KG1 (cell line): ENCODE data around the gene CA14.
A peak's percentile ranks its signal among the peaks of the same experiment; 100 is the strongest.
"Not testable (repeated sequence)": the region's sequence is repeated elsewhere in the genome, so short reads cannot be mapped to it uniquely, and the experiment has no call there.

Experiments used
- DNase-seq: peaks from one replicate; lab custom pipeline; 2025; lab: John Stamatoyannopoulos, UW

CA14 gene

DNA sequence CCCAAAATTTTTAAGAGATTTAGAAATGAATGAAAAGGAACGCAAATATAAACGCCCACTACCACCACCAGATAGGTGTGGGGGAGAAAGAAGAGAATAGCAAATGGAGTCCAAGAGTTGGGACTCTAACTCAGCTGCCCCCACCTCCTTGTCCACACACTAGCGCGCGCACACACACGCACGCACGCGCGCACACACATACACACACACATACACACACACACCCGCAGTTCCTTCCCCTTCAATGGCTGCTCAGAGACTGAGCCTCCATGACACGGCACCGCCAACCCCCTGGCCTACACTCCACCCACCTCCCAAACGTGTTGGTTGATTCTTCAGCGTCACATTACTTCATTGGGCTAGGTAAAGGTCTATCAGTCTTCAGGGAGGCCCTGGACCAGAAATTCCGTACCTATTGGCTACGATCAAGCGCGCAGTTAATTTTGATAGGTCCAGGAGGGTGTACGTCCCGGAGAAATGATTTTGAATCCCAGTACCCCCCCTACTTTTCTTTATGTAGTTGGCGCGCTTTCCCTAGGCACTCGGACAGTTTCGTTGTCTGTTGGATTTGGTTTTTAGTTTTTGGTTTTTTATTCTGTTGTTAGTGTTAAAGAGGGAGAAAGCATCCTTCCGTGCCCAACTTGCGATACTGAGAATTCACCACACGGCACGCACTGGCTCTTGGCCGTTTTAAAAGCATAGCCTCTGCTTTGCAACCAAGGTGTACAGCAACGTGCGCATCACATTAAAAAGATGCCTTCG lies 21.5 kb upstream of the CA14 start, which contains the start of gene ANP32E:
Gene ANP32E, minus strand, starts transcription at position 261 of the 762 bp plus-strand sequence. CDS start 326 bp downstream, outside the sequence.
- DNase-seq = peak; percentile 91

DNA sequence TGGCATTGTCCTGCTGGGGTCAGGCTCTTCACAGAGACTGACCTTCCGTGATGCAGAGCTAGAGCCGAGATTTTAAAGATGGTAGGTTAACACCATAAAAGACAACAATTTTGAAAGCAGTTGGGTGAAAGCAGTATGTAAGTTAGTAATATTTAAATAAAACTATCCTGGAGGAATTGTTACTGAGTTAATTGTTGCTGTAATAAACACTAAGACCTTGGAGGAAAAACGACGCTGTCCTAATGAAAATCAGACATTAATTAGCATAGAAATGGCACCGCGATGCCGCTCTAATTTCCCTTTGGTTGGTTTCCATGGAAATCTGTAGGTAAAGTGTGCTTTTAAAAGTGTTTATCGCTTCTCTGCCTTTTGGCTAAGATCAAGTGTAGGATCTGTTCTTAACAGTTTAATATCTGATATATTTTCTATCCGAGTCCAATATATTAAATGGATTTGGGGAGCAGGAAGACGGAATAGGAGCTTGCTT lies 20.9 kb upstream of the CA14 start:
- no peak for DNase-seq

DNA sequence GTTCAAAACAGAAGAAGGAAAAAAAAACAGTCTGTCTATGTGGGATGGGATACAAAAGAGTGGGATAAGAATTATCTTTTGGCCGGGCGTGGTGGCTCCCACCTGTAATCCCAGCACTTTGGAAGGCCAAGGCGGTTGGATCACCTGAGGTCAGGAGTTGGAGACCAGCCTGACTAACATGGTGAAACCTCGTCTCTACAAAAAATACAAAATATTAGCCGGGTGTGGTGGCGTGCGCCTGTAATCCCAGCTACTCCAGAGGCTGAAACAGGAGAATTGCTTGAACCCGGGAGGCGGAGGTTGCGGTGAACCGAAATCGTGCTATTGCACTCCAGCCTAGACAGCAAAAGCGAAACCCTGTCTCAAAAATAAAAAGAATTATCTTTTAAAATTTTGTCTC lies 20.4 kb upstream of the CA14 start:
- not testable (repeated sequence) for DNase-seq

DNA sequence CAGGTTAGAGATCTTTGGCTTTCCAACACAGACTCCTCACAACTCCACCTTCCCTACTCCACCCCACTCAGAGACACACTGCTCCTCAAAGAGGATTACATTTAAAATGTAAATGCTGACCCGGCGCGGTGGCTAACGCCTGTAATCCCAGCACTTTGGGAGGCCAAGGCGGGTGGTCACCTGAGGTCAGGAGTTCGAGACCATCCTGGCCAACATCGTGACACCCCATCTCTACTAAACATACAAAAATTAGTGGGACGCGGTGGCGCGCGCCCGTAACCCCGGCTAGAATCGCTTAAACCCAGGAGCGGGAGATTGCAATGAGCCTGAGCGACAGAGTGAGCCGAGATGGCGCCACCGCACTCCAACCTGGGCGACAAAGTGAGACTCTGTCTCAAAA lies 19.8 kb upstream of the CA14 start:
- no peak for DNase-seq

DNA sequence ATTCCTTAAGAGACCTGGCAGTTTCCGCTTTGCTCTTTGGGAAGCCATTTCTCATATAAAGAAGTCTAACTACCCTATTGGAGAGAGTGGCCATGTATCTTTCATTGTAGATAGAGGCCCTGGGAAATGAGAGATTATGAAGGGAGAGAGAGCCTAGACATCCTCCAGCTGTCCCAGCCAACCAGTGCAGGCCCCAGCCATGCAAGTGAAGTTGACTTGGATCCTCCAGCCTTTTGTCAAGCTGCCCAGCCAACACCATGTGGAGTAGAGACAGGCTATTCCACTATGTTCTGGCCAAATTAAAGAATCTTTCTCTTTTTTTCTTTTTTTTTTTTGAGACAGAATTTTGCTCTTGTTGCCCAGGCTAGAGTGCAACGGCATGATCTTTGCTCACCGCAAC lies 14.6 kb upstream of the CA14 start:
- DNase-seq = no peak

DNA sequence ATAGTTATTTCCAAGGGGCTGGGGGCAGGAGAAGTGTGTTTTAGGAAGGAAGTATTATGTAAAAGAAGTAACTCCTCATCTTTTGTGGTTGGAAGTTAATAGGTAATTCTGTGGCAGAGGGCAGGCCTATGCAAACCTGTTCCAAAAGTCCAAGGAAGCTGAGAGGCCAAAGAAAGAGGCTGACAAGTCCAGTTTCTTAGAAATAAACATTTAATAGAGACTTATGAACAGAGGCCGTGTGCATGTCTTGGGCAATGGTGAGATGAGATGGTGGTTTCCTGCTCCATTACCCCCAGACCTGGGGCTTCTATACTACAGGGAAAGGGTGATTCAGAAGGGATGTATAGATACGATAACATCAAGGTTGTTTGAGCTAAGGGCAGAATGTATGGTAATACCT lies 7.6 kb upstream of the CA14 start:
- DNase-seq = no peak

DNA sequence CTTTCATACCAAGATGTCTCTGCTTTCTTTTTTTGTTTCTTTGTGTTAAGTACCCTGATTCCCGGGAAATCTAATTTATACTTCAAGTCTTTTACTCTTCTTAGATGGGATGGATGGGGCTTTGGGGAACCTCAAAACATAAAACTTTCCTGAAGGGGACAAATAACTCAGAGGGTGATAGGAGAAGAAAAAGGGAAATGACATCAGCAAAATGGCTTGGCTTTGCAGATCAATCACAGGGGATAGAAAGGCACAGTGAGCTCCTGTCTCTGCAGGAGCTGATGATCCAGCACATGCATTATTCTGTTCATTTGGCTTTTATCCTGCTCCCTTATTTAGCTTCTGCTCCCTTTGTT lies 1.4 kb upstream of the CA14 start:
- no peak for DNase-seq

DNA sequence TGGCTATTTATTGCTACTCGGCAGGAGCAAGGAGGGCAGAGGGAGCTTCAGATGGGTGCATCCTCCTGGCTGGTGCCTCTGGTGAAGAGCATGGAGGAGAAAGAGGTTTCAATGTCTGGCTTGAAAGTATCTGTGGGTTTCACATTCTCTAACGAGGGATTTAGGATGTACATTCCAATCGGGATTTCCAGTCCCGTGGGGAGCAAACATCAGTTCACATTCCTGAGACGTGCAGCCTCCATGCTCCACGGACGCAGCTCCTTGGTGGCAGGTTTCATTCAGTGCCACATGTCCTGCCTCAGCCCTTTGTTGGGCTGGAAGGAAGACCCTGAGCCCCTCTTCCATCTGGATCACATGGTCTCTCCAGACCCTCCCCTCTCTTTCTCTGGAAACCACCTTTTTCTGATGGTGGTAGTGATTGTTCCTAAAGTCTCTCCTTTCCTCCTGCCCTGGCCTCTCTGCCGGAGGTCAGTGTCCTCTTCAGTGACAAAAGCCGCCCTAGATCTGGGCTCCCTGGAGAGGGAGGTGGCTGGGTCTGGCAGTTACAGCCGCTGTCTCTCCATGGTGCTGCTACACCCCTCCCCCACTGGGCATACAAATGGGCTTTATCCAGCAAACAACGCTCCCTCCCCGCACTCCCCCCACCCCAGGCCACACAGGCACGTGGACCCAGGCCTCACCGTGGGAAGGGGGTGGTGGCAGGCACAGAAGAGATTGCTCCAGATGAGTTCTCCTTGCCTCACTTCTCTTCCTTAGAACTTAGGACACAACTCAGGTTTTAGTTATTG lies 826 bp upstream of the CA14 start:
- no peak for DNase-seq

DNA sequence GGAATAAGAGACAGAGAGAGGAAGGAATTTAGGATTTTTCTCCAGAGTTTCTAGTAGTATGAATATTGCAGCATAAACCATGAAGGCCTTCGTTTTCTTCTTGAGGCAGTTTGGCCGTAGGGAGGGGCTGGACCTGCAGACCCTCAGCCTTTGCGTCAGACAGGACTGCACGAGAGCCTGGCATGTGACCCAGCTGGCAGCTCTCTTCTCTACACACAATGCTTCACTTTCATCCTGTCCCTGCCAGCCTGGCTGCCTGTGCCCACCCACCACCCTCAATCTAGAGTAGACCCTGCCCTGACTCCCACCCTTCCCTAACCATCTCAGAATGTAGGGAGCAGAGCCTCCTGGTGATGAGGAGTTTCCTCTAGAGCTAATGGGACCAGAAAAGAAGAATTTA lies 1.6 kb downstream of the CA14 start:
- no peak for DNase-seq

DNA sequence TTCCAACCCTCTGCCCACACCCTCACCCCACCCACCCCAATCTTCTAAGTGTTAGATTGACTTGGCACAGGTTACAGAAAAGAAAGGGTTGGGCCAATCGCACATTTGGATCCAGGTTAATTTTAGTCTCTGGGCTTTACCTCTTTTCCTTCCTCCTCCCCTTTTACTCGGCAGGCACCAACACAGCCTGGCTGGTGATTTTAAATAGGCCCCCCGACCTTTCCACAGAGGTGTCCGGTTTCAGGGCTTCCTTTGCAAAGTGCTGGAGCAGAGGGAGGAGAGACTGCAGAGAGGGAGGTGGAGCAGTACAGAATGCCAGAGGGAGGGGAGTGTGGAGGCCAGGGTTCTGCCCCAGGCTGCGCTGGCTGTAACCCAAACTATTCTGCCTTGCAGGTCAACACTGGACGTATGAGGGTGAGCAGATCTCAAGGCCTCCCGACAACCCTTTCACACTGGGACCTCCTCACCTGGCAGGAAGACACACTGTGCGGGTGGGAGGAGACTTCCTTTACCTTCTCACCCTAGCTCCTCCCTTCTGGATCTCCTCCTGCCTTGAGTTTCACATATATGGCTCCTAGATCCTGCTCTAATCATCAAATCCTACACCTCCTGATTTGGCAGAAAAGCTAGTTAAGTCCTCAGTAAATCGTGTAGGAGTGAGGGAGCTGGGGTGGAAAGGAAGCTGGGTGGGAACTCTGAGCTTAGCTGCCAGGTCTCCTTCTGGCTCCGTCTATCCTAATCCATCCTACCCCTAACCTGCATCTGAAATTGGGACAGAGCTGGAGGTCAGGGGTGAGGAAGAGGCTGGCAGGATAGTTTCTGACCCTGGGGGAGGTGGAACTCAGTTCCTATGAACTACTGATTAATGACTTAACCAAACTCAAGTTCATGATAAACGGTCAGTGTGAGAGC lies 2.4 kb downstream of the CA14 start:
- DNase-seq = no peak

DNA sequence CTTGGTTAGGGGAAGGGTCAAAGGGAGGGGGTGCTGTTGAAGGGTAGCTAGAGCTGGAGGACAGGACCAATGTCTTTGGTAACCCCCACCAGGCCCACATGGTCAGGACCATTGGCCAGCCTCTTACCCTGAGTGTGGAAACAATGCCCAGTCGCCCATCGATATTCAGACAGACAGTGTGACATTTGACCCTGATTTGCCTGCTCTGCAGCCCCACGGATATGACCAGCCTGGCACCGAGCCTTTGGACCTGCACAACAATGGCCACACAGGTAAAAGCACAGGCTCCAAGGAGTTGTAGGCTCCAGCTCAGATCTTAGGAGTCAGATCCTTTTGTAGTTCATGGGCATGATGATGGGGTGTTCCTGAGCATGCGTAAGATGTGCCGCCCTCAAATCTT lies 3.8 kb downstream of the CA14 start:
- no peak for DNase-seq

DNA sequence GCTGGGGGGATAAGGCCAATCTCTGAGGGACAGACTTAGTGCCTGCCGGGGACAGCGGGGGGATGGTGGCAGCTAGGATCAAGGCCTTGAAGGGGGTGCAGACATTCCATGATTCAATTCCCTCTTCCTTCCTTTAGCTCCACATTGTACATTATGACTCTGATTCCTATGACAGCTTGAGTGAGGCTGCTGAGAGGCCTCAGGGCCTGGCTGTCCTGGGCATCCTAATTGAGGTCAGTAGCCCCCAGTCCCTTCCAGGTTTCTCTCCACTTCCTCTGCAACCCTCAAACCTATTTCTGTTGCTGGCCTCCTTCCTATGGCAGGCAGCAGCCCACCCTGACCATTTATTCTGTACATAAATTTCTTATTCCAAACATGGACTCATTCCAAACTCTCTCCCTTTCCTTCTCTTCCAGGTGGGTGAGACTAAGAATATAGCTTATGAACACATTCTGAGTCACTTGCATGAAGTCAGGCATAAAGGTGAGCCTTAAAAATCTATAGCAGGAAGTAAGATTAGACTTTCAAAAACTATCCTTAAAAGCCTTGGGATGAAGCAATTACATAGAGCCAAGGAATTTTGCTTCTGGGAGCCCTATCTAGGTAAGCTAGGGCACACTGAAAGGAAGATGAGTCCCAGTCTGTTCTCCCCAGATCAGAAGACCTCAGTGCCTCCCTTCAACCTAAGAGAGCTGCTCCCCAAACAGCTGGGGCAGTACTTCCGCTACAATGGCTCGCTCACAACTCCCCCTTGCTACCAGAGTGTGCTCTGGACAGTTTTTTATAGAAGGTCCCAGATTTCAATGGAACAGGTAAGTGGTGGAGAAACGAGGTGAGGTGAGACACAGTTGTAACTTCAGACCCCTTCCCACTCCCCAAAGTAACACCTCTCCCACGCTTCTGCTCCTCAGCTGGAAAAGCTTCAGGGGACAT lies 5.1 kb downstream of the CA14 start:
- DNase-seq = no peak

DNA sequence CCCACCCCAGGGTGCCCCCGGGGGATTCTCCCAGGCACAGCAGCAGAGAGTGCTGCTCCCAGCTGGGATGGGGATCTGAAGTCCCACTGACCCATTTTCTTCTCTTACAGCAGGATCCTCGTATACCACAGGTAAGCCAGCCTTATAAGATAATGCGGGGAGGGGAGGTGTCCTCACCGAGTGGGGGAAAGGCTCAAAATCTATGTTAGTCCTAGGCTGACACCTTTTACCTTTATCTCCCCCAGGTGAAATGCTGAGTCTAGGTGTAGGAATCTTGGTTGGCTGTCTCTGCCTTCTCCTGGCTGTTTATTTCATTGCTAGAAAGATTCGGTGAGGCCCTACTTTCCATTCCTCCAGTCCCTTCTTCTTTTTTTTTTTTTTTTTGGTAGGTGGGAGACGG lies 6.0 kb downstream of the CA14 start:
- DNase-seq = no peak

DNA sequence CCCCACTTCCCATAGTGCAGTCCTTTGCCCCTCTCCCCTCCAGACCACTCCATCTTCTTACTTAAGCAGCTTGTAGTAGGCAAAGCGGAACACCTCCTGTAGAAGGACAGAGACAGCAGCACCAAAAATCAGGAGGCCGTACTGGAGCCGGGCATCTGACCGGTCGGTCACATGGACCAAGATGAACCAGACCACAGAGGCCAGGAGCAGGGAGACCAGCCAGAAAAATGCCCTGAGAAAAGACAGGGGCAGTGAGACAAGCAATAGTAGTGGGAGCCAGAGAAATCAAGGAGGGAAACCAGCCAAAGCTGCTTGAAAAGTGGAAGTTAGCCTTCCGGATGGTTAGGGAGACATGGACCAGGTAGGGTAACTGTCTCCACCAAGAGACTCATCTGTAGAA lies 10.3 kb downstream of the CA14 start:
- no peak for DNase-seq

DNA sequence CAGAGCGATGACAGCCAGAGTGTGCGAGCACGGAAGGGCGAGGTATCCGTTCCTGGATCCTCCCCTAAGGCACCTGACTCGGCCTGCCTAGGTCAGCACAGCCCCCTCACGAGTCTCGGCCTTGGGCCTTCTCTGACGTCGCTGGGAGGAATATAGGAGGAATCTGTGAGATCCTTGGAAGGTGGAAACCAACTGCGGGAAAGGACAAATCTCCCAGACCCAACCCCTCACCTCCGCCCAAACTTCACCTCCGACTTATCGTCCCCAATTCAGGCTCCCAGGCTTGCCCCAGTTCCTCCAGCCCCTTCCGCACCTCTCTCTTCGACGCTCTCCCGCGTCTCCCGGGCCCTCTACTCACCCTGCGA lies 10.7 kb downstream of the CA14 start:
- no peak for DNase-seq

DNA sequence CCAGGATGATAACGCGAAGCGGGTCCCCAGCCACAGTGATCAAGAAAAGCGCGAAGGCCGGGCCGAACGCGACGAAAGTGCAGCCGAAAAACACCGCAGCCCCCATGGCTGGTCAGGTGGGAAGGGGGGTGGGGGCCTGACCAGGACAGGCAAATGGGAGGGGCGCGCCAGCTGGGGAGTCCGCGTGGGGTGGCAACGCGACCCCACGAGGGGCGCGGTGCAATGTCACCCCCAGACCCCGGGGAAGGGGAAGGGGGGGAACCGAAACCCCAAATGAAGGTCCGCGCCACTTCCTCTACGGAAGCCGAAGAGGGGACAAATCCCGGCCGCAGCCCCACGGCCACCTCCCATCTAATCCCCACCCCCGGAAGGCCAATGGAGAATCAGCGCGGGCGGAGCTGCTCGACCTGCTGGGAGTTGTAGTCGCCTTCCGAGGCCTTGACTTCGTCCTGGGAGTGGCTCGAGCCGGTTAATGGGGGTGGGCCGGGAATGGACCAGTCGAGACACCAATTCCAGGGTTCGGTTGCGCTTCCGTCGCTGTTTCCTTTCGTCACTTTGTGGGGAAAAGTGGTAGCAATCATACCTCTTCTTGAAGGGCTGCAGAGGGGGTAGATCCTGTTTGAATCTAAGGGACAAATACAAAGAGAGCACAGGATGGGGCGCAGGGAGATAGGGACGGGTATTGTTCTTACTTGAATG lies 11.3 kb downstream of the CA14 start, which contains the start of gene APH1A:
Gene APH1A, minus strand, starts transcription at position 312 of the 699 bp plus-strand sequence. Its CDS starts 206 bp downstream, at position 106.
- DNase-seq = peak; percentile 91

DNA sequence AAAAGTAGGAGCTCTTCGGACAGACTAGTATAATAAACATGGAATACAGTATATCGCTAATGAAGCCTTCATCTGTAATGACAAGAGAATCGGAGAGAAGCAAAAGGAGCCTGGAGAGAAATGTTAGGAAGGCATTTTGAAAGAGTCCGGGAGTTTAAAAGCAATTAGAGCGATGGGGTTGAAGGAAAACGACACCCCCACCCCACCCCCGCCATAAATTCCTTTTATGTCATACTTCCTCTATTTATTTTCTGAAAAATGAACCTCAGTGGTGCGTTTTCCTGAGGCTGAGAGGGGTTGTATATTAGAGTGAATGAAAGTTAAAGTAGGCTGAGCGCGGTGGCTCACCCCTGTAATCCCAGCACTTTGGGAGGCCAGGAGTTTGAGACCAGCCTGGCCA lies 11.9 kb downstream of the CA14 start:
- no peak for DNase-seq

DNA sequence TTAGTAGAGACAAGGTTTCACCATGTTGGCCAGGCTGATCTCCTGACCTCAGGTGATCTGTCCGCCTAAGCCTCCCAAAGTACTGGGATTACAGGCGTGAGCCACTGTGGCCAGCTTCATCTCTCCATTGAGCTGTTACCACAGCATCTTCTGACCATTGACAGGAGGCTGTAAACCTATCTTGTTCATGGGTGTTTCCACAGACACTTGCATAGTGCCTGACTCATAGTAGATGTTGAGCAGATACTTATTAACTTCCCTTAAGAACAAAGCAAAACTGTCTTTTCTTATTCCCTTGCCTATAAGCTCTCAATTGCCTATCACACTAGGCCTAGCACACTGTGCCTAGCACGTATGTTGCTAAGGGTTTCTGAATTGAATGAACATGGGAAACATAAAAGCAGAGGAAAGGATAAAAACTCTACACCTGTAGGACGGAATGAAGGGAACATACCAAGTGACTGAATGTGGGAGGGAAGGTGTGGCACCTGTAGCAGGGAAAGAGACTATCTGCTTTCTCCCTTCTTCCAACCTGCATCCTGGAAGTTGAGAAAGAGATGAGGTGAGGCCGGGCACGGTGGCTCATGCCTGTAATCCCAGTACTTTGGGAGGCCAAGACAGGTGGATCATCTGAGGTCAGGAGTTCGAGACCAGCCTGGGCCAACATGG lies 13.9 kb downstream of the CA14 start:
- no peak for DNase-seq

DNA sequence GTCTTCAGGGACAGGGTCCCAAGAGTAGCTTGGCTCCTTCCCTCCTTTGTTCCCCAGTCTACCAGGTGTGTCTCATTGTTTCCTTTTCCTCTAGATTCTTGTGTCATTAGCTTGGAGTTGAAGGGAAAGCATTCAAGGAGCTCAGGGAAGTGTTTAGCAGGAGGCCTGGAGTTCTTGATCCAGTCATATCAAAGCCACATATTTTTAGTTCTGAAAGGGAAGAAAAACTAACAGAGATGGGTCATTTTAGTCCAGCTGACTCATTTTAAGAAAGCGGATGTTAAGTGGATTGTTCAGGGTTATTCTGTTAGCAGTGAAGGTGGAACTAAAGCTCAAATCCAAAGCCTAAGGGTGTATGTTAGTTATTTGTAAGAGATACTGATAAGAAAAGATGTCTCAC lies 15.7 kb downstream of the CA14 start:
- no peak for DNase-seq

DNA sequence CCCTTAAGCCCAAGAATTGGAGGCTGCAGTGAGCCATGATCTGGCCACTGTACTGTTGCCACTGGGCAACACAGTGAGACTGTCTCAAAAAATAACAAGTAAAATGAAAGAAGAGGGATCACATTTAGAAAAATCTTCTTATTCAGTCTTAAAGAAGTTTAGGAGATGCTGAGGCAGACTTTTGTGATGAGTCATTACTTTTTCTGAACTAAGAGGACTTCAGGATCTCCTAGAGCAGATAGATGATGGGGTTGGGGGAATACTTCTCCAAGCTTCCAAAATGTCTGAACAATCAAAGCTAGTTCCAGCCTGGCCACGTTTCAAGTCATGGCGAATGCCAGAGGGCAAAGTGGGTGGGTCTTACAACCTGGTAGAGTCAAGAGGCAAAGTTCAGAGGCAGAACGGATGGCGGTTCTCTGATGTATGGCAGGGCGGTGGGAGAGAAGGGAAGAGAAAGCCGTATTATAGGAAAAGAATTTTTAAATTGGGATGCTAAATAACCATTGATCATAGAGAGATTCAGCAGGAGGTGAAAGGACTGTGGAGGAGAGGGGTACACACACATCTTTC lies 22.6 kb downstream of the CA14 start:
- DNase-seq = no peak
